SK-N-SH treated with all-trans-retinoic acid at 6 μM for 48 hours (cell line): ENCODE measurements around the gene B3GALT6.

Experiments used
- ATAC-seq: fragments of 200-7000 bp; cut with Tn5 transposase; 3 replicates; pipeline ENCODE4 v1.9.1; 2020; ENCODE audit warnings: mild to moderate bottlenecking, moderate library complexity
- BACH2 ChIP-seq: fragments of 250-450 bp; sonication (Bioruptor Pico); IDR thresholded peaks from 2 replicates; pipeline ENCODE4 v1.9.0; 2021; ENCODE audit warnings: mild to moderate bottlenecking, borderline replicate concordance
- CSDC2 ChIP-seq: fragments of 250-450 bp; sonication (Bioruptor Pico); IDR thresholded peaks from 2 replicates; pipeline ENCODE4 v1.5.0; 2020; ENCODE audit warnings: mild to moderate bottlenecking, moderate library complexity
- GLIS3 ChIP-seq: fragments of 250-450 bp; sonication (Bioruptor Pico); IDR thresholded peaks from 2 replicates; pipeline ENCODE4 v1.5.0; 2020; ENCODE audit warnings: mild to moderate bottlenecking, moderate library complexity
- OSR1 ChIP-seq: fragments of 250-450 bp; sonication (Bioruptor Pico); IDR thresholded peaks from 2 replicates; pipeline ENCODE4 v1.8.0; 2022; ENCODE audit warnings: moderate library complexity, mild to moderate bottlenecking, inconsistent platforms
- RARB ChIP-seq: fragments of 250-450 bp; sonication (Bioruptor Pico); IDR thresholded peaks from 2 replicates; pipeline ENCODE4 v1.8.0; 2021; ENCODE audit warnings: mild to moderate bottlenecking, moderate library complexity
- TOX ChIP-seq: fragments of 250-450 bp; sonication (Bioruptor Pico); IDR thresholded peaks from 2 replicates; pipeline ENCODE4 v1.8.0; 2021; ENCODE audit warnings: mild to moderate bottlenecking, moderate library complexity, borderline replicate concordance
- ZNF8 ChIP-seq: fragments of 450-650 bp; formaldehyde crosslinking; IDR thresholded peaks from 2 replicates; pipeline ENCODE4 v1.5.0; 2020; ENCODE audit warnings: mild to moderate bottlenecking, moderate library complexity
- TF ChIP-seq, protein P1 (sequence below): fragments of 250-450 bp; sonication (Bioruptor Pico); IDR thresholded peaks from 2 replicates; pipeline ENCODE4 v1.8.0; 2020; ENCODE audit warnings: mild to moderate bottlenecking, moderate library complexity, borderline replicate concordance
- TF ChIP-seq, protein P2 (sequence below): fragments of 250-450 bp; sonication (Bioruptor Pico); IDR thresholded peaks from 2 replicates; pipeline ENCODE4 v1.8.0; 2021; ENCODE audit warnings: low read depth, mild to moderate bottlenecking, moderate library complexity, borderline replicate concordance
- TF ChIP-seq, protein P3 (sequence below): fragments of 250-450 bp; sonication (Bioruptor Pico); IDR thresholded peaks from 2 replicates; pipeline ENCODE4 v1.5.1; 2020; ENCODE audit warnings: low read depth, mild to moderate bottlenecking, moderate library complexity
- TF ChIP-seq, protein P4 (sequence below): fragments of 250-450 bp; sonication (Bioruptor Pico); IDR thresholded peaks from 2 replicates; pipeline ENCODE4 v1.5.0; 2020; ENCODE audit warnings: mild to moderate bottlenecking, moderate library complexity

The B3GALT6 gene

DNA sequence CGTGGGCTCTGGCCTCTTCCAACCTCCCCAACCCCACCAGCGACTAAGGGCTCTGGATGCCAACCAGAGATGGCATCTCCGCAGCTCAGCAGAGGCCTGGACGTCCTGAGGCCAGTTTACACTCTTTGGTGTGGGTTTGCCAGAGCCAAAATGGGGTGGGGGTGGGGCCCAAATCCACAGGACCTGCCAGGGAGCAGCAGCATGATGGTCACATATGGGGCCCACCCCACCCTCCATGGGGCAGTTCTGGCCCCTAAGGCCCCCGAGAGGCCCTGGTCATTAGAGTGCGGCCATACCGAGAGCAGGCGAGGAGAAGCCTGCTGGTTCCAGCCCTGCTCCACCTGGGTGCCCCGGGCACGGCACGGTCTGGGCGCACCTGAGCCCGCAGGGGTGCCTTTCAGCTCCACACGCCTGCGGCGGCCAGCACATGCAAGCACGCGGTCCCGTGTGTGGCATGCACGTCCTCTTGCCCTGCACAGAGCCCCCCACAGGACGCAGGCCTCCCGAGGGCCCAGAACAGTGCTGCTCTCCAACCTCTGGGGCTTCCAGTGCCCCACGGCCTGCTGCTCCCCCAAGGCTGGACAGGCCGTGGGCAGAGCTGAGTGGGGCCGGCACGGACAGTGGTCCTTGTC, 9.7 kb downstream of the B3GALT6 start:
- no peak for ATAC-seq
- no peak for TF ChIP-seq CSDC2 (CRISPR knock-in tag)
- TF ChIP-seq, protein P1, sequence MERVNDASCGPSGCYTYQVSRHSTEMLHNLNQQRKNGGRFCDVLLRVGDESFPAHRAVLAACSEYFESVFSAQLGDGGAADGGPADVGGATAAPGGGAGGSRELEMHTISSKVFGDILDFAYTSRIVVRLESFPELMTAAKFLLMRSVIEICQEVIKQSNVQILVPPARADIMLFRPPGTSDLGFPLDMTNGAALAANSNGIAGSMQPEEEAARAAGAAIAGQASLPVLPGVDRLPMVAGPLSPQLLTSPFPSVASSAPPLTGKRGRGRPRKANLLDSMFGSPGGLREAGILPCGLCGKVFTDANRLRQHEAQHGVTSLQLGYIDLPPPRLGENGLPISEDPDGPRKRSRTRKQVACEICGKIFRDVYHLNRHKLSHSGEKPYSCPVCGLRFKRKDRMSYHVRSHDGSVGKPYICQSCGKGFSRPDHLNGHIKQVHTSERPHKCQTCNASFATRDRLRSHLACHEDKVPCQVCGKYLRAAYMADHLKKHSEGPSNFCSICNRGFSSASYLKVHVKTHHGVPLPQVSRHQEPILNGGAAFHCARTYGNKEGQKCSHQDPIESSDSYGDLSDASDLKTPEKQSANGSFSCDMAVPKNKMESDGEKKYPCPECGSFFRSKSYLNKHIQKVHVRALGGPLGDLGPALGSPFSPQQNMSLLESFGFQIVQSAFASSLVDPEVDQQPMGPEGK = no peak
- TF ChIP-seq BACH2 (CRISPR knock-in tag) = no peak

DNA sequence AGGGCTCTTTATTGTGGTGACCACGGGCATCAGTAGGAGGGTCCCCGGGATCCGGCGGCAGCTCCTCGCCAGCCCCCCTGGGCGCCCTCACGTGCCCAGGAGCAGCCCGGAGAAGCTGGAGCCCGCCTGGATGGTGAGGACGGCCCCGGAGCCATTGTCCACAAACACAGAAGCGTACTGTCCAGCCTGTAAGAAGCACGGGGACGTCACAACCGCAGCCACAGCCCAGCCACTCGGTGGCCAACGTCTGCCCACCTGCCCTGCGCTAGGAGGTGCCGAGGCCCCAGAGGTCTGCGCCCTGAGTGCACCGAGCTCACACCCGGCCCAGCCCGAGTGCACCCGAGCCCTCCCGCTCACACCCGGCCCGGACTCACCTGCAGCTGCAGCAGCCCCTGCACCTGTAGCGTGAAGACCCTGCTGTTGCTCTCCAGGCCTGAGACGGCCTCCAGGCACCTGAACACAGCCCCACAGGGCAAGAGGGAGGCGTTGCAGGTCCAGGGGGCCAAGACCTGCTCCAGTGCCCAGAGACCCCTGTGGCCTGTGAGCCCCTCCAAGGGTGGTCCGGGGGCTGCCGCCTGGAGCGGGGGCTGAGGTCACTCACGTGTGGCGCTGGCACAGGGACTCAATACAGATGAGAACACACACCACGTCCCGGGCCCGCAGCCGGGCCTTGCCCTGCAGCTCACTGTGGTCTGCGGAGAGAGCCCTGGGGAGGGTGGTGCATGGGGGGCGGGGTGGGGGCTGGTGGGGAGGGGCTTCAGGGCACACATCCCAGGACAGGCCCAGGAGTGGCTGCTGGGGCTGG, 10.6 kb downstream of the B3GALT6 start:
- TF ChIP-seq, protein P2, sequence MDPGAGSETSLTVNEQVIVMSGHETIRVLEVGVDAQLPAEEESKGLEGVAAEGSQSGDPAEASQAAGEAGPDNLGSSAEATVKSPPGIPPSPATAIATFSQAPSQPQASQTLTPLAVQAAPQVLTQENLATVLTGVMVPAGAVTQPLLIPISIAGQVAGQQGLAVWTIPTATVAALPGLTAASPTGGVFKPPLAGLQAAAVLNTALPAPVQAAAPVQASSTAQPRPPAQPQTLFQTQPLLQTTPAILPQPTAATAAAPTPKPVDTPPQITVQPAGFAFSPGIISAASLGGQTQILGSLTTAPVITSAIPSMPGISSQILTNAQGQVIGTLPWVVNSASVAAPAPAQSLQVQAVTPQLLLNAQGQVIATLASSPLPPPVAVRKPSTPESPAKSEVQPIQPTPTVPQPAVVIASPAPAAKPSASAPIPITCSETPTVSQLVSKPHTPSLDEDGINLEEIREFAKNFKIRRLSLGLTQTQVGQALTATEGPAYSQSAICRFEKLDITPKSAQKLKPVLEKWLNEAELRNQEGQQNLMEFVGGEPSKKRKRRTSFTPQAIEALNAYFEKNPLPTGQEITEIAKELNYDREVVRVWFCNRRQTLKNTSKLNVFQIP (CRISPR knock-in tag) = no peak
- TF ChIP-seq, protein P1 = no peak
- TF ChIP-seq ZNF8 (CRISPR knock-in tag) = no peak
- TF ChIP-seq RARB (CRISPR knock-in tag) = no peak
- TF ChIP-seq, protein P3, sequence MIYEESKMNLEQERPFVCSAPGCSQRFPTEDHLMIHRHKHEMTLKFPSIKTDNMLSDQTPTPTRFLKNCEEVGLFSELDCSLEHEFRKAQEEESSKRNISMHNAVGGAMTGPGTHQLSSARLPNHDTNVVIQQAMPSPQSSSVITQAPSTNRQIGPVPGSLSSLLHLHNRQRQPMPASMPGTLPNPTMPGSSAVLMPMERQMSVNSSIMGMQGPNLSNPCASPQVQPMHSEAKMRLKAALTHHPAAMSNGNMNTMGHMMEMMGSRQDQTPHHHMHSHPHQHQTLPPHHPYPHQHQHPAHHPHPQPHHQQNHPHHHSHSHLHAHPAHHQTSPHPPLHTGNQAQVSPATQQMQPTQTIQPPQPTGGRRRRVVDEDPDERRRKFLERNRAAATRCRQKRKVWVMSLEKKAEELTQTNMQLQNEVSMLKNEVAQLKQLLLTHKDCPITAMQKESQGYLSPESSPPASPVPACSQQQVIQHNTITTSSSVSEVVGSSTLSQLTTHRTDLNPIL = no peak
- no peak for ATAC-seq

DNA sequence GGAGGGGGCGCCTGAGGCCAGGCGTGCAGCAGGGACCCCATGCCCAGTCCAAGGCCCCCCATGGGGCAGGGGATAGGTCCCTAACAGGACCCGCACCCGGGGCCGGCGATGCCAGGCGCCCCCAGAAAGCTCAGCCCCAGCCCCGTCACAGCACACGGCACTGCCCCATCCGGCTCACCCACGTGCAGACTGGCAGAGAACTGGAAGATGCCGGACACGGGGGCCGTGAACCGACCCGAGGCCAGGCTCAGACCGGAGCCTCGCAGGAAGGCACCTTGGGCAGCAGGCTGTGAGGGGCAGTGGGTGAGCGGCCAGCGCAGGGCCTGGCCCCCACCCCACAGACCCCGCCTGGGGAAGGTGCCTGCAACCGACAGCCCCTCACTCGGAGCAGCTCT, 11.2 kb downstream of the B3GALT6 start:
- ATAC-seq = no peak
- TF ChIP-seq, protein P2 (CRISPR knock-in tag) = no peak
- TF ChIP-seq, protein P1 = no peak
- TF ChIP-seq, protein P4, sequence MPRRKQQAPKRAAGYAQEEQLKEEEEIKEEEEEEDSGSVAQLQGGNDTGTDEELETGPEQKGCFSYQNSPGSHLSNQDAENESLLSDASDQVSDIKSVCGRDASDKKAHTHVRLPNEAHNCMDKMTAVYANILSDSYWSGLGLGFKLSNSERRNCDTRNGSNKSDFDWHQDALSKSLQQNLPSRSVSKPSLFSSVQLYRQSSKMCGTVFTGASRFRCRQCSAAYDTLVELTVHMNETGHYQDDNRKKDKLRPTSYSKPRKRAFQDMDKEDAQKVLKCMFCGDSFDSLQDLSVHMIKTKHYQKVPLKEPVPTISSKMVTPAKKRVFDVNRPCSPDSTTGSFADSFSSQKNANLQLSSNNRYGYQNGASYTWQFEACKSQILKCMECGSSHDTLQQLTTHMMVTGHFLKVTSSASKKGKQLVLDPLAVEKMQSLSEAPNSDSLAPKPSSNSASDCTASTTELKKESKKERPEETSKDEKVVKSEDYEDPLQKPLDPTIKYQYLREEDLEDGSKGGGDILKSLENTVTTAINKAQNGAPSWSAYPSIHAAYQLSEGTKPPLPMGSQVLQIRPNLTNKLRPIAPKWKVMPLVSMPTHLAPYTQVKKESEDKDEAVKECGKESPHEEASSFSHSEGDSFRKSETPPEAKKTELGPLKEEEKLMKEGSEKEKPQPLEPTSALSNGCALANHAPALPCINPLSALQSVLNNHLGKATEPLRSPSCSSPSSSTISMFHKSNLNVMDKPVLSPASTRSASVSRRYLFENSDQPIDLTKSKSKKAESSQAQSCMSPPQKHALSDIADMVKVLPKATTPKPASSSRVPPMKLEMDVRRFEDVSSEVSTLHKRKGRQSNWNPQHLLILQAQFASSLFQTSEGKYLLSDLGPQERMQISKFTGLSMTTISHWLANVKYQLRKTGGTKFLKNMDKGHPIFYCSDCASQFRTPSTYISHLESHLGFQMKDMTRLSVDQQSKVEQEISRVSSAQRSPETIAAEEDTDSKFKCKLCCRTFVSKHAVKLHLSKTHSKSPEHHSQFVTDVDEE (CRISPR knock-in tag) = no peak
- TF ChIP-seq TOX (no peak), RARB (CRISPR knock-in tag) (no peak)
- TF ChIP-seq, all 23 proteins: peak for 0

DNA sequence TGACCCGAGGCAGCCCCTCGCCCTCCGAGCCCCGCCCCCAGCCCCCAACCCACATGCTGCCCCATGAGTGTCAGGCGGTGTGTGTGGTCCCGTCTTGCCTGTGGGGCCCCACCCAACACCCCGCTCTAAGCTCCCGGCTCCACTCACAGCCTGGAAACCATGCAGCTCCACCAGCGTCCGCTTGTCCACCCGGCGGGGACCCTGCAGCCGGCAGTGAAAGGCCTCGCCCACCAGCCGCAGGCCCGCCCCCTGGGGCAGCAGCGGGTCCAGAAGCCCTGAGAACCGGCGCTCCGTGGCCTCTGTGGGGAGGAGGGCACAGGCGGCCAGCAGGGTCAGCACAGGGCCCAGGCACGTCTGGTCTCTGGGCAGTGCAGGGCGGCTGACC, 11.8 kb downstream of the B3GALT6 start:
- no peak for ATAC-seq
- TF ChIP-seq CSDC2 (CRISPR knock-in tag) (no peak), OSR1 (CRISPR knock-in tag) (no peak), GLIS3 (no peak)
- TF ChIP-seq, protein P2 (CRISPR knock-in tag) = no peak
- TF ChIP-seq, protein P4 (CRISPR knock-in tag) = no peak
